Mononuclear cell (primary cell): ENCODE results near the gene PDGFC. TPM values are rescaled to one million over a fixed set of nuclear protein-coding genes. Genes with fewer than 3 reads are reported as not detected.

Source experiments
- H3K27me3 ChIP-seq: 2 replicates; pipeline ENCODE4 v1.6.0; 2011; ENCODE audit warnings: low read length, control low read depth; ENCODE audit not compliant: insufficient read depth
- H3K4me1 ChIP-seq: 2 replicates; pipeline ENCODE4 v1.5.1; 2011; ENCODE audit warnings: mild to moderate bottlenecking, low read length, control low read depth; ENCODE audit not compliant: insufficient read depth
- H3K4me3 ChIP-seq: 2 replicates; pipeline ENCODE4 v1.5.1; 2011; ENCODE audit warnings: mild to moderate bottlenecking, low read length, moderate library complexity
- H3K9me3 ChIP-seq: 2 replicates; pipeline ENCODE4 v1.5.1; 2011; ENCODE audit warnings: low read depth, mild to moderate bottlenecking, control low read depth, low read length
- total RNA-seq: library from RNA; depleted of rRNA; stranded (reverse); fragments of >200 nt; gene quantifications from one replicate; pipeline ENCODE4 v1.2.3, GENCODE V29; 2012

The PDGFC gene
- total RNA-seq, 1 donor: 6.9 TPM

DNA sequence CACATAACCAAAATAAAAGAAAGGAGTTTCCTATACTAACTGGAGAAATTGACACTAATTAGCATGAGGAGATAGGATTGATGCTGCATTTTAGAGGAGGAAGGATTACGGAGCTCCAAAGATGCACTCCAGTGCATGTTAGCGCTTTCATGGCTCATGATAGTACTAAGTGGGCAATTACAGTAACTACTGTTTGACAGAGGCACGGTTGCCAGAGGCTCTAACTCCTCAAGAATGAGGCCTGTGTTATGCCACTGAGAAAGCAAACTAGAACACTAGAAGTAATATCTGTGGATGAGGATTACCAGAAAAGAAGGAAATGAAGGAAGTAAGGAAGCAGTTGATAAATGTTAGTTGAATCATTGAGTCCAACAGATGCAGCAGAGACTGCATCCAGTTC is 19.6 kb upstream of the PDGFC start:
- H3K4me1 ChIP-seq: no peaks in the 10 kb centered on the region
- H3K4me3 ChIP-seq: no peak overlapping the region
- H3K9me3 ChIP-seq: peaks cover 12% of the 10 kb centered on the region
- no peaks in the 10 kb centered on the region for H3K27me3 ChIP-seq

GRCh38 chr4:156983366-156983765 is 11.8 kb upstream of the PDGFC start:
- no peaks in the 10 kb centered on the region for H3K27me3 ChIP-seq
- H3K4me1 ChIP-seq: no peaks in the 10 kb centered on the region
- H3K4me3 ChIP-seq: no peak overlapping the region
- H3K9me3 ChIP-seq: peaks cover 3% of the 10 kb centered on the region

- no peaks in the 10 kb centered on the region for H3K27me3 ChIP-seq
- no peak overlapping the region for H3K4me3 ChIP-seq
- no peaks in the 10 kb centered on the region for H3K4me1 ChIP-seq
- no peaks in the 10 kb centered on the region for H3K9me3 ChIP-seq
Measured at GRCh38 chr4:156981262-156981769, 9.7 kb upstream of the PDGFC start.

- Histone ChIP-seq H3K9me3 (no peaks in the 10 kb centered on the region), H3K4me3 (no peak overlapping the region), H3K4me1 (peaks cover 2% of the 10 kb centered on the region), H3K27me3 (peaks cover 5% of the 10 kb centered on the region)
Measured at GRCh38 chr4:156977435-156978160, 6.0 kb upstream of the PDGFC start.

GRCh38 chr4:156976147-156976546 is 4.5 kb upstream of the PDGFC start:
- H3K4me3 ChIP-seq: no peak overlapping the region
- peaks cover 6% of the 10 kb centered on the region for H3K27me3 ChIP-seq
- H3K4me1 ChIP-seq: peaks cover 9% of the 10 kb centered on the region
- no peaks in the 10 kb centered on the region for H3K9me3 ChIP-seq

GRCh38 chr4:156975686-156976085 is 4.1 kb upstream of the PDGFC start:
- peaks cover 7% of the 10 kb centered on the region for H3K27me3 ChIP-seq
- H3K9me3 ChIP-seq: no peaks in the 10 kb centered on the region
- H3K4me3 ChIP-seq: no peak overlapping the region
- H3K4me1 ChIP-seq: peaks cover 10% of the 10 kb centered on the region

DNA sequence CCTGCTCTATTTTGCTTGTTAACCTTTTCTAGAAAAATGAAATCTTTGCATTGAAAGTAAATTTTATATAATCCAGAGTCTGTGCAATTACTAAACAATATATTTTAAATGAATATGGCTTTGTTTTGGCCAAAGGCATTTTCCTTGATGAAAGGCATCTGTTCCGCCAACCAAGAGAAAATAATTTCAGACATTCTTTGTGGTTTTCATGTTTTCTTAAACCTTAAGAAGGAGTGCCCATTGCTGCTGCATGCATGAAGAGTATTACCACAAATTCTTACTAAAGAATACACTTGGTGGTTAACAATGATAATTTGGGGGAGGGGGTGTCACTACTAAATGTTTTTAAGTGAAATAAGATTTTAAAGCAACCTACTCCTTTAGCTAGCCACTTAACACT is 2.7 kb upstream of the PDGFC start:
- Histone ChIP-seq H3K27me3 (peaks cover 17% of the 10 kb centered on the region), H3K4me1 (peaks cover 21% of the 10 kb centered on the region), H3K9me3 (no peaks in the 10 kb centered on the region), H3K4me3 (no peak overlapping the region)

- peaks cover 29% of the 10 kb centered on the region for H3K4me1 ChIP-seq
- H3K27me3 ChIP-seq: peaks cover 22% of the 10 kb centered on the region
- no peaks in the 10 kb centered on the region for H3K9me3 ChIP-seq
- peak overlapping the region; percentile 42 for H3K4me3 ChIP-seq
Measured at GRCh38 chr4:156972379-156973015, 898 bp upstream of the PDGFC start.

- Histone ChIP-seq H3K9me3 (no peaks in the 10 kb centered on the region), H3K27me3 (peaks cover 22% of the 10 kb centered on the region), H3K4me1 (peaks cover 39% of the 10 kb centered on the region), H3K4me3 (peak overlapping the region; percentile 42)
Measured at GRCh38 chr4:156971165-156971675, 379 bp downstream of the PDGFC start.

DNA sequence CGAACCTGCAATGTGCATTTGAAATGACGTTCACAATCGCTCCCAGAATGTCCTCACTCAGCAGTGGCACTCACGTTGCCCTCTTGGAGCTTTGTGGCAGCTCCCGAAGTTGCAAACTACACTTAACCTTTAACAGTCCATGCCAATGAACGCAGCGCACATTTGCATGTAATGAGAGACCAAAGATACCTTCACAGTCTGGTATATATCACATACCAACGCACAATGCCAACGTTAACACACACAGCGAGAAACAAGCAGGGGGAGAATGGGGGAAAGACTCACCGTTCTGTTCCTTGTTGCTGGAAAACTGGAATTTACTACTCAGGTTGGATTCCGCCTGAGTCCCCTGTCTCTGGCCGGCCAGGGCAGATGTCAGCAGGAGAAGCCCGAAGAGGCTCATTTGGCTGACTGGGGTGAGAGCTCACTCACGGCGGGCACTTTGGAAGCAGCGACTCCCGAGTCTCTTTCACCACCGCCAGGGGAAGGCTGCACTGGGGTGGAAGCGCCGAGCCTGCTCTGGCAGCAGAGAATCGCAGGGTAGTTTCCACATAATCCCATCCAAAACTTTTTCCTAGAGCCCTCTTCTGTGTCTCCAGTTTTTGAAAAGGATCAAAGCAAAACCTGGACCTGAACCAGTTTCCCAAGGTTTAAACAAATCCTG is 966 bp downstream of the PDGFC start:
- peaks cover 22% of the 10 kb centered on the region for H3K27me3 ChIP-seq
- no peaks in the 10 kb centered on the region for H3K9me3 ChIP-seq
- H3K4me1 ChIP-seq: peaks cover 41% of the 10 kb centered on the region
- peak overlapping the region; percentile 33 for H3K4me3 ChIP-seq

- Histone ChIP-seq H3K4me1 (peaks cover 42% of the 10 kb centered on the region), H3K9me3 (no peaks in the 10 kb centered on the region), H3K27me3 (peaks cover 22% of the 10 kb centered on the region), H3K4me3 (peak overlapping the region; percentile 33)
Measured at GRCh38 chr4:156969911-156970310, 1.7 kb downstream of the PDGFC start.

GRCh38 chr4:156969101-156969500 is 2.5 kb downstream of the PDGFC start:
- peaks cover 42% of the 10 kb centered on the region for H3K4me1 ChIP-seq
- peaks cover 22% of the 10 kb centered on the region for H3K27me3 ChIP-seq
- no peak overlapping the region for H3K4me3 ChIP-seq
- H3K9me3 ChIP-seq: no peaks in the 10 kb centered on the region

GRCh38 chr4:156968479-156968984 is 3.1 kb downstream of the PDGFC start:
- Histone ChIP-seq H3K4me3 (no peak overlapping the region), H3K27me3 (peaks cover 22% of the 10 kb centered on the region), H3K9me3 (no peaks in the 10 kb centered on the region), H3K4me1 (peaks cover 42% of the 10 kb centered on the region)

- Histone ChIP-seq H3K4me3 (no peak overlapping the region), H3K9me3 (no peaks in the 10 kb centered on the region), H3K4me1 (peaks cover 33% of the 10 kb centered on the region), H3K27me3 (peaks cover 16% of the 10 kb centered on the region)
Measured at GRCh38 chr4:156966836-156967235, 4.8 kb downstream of the PDGFC start.

DNA sequence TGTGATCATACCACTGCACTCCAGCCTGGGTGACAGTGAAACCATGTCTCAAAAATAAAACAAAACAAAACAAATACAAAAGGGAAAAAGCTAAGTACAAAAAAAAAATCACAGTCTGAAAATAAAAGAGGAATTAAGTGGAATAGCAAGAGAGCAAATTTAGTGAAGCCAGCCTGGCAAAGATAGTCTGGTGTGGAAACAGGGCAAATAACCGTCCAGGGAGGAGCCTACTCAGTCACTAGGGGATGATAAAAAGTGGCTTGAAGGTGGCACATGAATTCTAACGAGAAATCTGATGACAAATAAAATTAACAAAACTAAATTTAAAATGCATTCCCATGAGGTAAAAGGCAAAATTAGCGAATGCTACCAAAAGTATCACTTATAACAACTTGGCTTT is 8.2 kb downstream of the PDGFC start:
- no peaks in the 10 kb centered on the region for H3K27me3 ChIP-seq
- no peaks in the 10 kb centered on the region for H3K9me3 ChIP-seq
- H3K4me3 ChIP-seq: no peak overlapping the region
- H3K4me1 ChIP-seq: peaks cover 16% of the 10 kb centered on the region
